Left lung (tissue), 10 donors: ENCODE results near the gene NOTCH3. TPM values are rescaled to one million over a fixed set of nuclear protein-coding genes. Genes with fewer than 3 reads are reported as not detected.

Experiments
- ATAC-seq: fragments of 200-7000 bp; cut with Tn5 transposase; one replicate; pipeline ENCODE4 v1.9.1; 2020; ENCODE audit warnings: moderate library complexity
- DNase-seq, 4 donors: peaks; one replicate each; pipeline ENCODE4 v3.0.0-alpha.2; 2013 to 2020
- H3K27ac ChIP-seq, 2 donors: fragments of 200-600 bp; sonication (generic) in 1 of 2; one replicate each; pipeline versions ENCODE4 v1.5.0 to v1.8.0; 2020 to 2021
- H3K27me3 ChIP-seq, 2 donors: fragments of 200-600 bp; sonication (generic) in 1 of 2; one replicate each; pipeline versions ENCODE4 v1.5.0 to v1.8.0; 2020 to 2021
- H3K36me3 ChIP-seq, 2 donors: fragments of 200-600 bp; sonication (generic) in 1 of 2; one replicate each; pipeline versions ENCODE4 v1.5.0 to v1.8.0; 2020 to 2021
- H3K4me1 ChIP-seq, 2 donors: fragments of 200-600 bp; one replicate each; pipeline ENCODE4 v1.8.0; 2021
- H3K4me3 ChIP-seq, 2 donors: fragments of 200-600 bp; sonication (generic) in 1 of 2; one replicate each; pipeline versions ENCODE4 v1.5.0 to v1.8.0; 2020 to 2021; ENCODE audit warnings: mild to moderate bottlenecking in 1 of 2
- H3K9me3 ChIP-seq, 2 donors: fragments of 200-600 bp; sonication (generic) in 1 of 2; one replicate each; pipeline versions ENCODE4 v1.5.0 to v1.8.0; 2020 to 2021
- CTCF ChIP-seq, 2 donors: fragments of 200-600 bp; sonication (generic) in 1 of 2; IDR thresholded peaks; one replicate each; pipeline versions ENCODE4 v1.5.0 to v1.8.0; 2021; ENCODE audit warnings: antibody characterized with exemption in 2 of 2
- intact Hi-C, 2 donors: fragments of 100-400 bp; cut with DNase I; formaldehyde crosslinking; loops; one replicate each; pipeline versions ENCODE4 v1.11.2 to v1.14.2; 2022
- polyA plus RNA-seq, 6 donors: library from polyadenylated mRNA; unstranded; fragments of 120-200 nt; gene quantifications; one replicate each; pipeline ENCODE4 v1.2.1, GENCODE V29; 2013; ENCODE audit not compliant: insufficient read length in 6 of 6
- total RNA-seq, 2 donors: library from RNA; stranded (reverse); fragmentation: NEBNext Ultra II Directional; extraction: Animal tissue kit (Norgen Biotek cat#: 25700); gene quantifications; one replicate each; pipeline ENCODE4 v1.2.1, GENCODE V29; 2021
- donor health status: DM: no; HTN: yes; CAD: no.
- donor health status: DM: no; HTN: no; CAD: no.

NOTCH3 gene
- total and polyA plus RNA-seq, 8 donors: 73.2 to 130 (median 107) TPM

GRCh38 chr19:15248648-15249527 is 48.1 kb upstream of the NOTCH3 start:
- Histone ChIP-seq H3K9me3 (no peaks in the 10 kb centered on the region), H3K27ac (peak overlapping the region; percentile 72 to 81), H3K27me3 (no peaks in the 10 kb centered on the region), H3K4me3 (no peak overlapping the region), H3K4me1 (peaks cover 20 to 45% of the 10 kb centered on the region in 2 donors), H3K36me3 (peaks cover 0 to 99% of the 10 kb centered on the region in 2 donors)
- ATAC-seq: peak; percentile 75
- TF ChIP-seq CTCF (IDR thresholded peaks at IDR 0.05): no peak
- intact Hi-C loops: no loop called here
- peak in 3 of 4 donors; percentile 67 to 87 (median 73) for DNase-seq

GRCh38 chr19:15248106-15248505 is 47.3 kb upstream of the NOTCH3 start:
- no peaks in the 10 kb centered on the region for H3K9me3 ChIP-seq
- intact Hi-C loops: no loop called here
- no peak for TF ChIP-seq CTCF (IDR thresholded peaks at IDR 0.05)
- ATAC-seq (no peak), DNase-seq (no peak)
- no peak overlapping the region for H3K4me3 ChIP-seq
- peak overlapping the region; percentile 72 to 81 for H3K27ac ChIP-seq
- no peaks in the 10 kb centered on the region for H3K27me3 ChIP-seq
- H3K36me3 ChIP-seq: peaks cover 0 to 99% of the 10 kb centered on the region in 2 donors
- peaks cover 20 to 41% of the 10 kb centered on the region in 2 donors for H3K4me1 ChIP-seq

GRCh38 chr19:15247107-15248014 is 46.6 kb upstream of the NOTCH3 start:
- Histone ChIP-seq H3K27ac (peak overlapping the region; percentile 40 to 72), H3K27me3 (no peaks in the 10 kb centered on the region), H3K9me3 (no peaks in the 10 kb centered on the region), H3K36me3 (peaks cover 0 to 97% of the 10 kb centered on the region in 2 donors), H3K4me3 (no peak overlapping the region), H3K4me1 (peaks cover 20 to 34% of the 10 kb centered on the region in 2 donors)
- intact Hi-C loops: no loop called here
- TF ChIP-seq CTCF (IDR thresholded peaks at IDR 0.05): no peak
- DNase-seq (no peak), ATAC-seq (no peak)

- Histone ChIP-seq H3K27ac (peak overlapping the region in 1 of 2 donors; percentile 16), H3K4me3 (no peak overlapping the region), H3K4me1 (peaks cover 17 to 30% of the 10 kb centered on the region in 2 donors), H3K27me3 (no peaks in the 10 kb centered on the region), H3K9me3 (no peaks in the 10 kb centered on the region), H3K36me3 (peaks cover 0 to 97% of the 10 kb centered on the region in 2 donors)
- ATAC-seq (no peak), DNase-seq (no peak)
- intact Hi-C loops: no loop called here
- TF ChIP-seq CTCF (IDR thresholded peaks at IDR 0.05): no peak
Measured at GRCh38 chr19:15246198-15246481, 45.3 kb upstream of the NOTCH3 start.
